HepG2 (cell line): Measurements from ENCODE around the gene HLA-B. TPM values are rescaled to one million over a fixed set of nuclear protein-coding genes. Genes with fewer than 3 reads are reported as not detected.

Source experiments
- ATAC-seq: fragments of 200-7000 bp; cut with Tn5 transposase; 3 replicates; pipeline ENCODE4 v1.9.1; 2020; ENCODE audit warnings: mild to moderate bottlenecking, moderate library complexity
- BruUV-seq: library from RNA; stranded (reverse); fragments of 400-500 nt; replicated peaks from 2 replicates; lab custom pipeline; 2021; lab: Mats Ljungman, UMichigan
- CTCF ChIA-PET: fragments of 300-600 bp; formaldehyde crosslinking; extraction: SDS; loops from one replicate; lab custom pipeline; 2021; ENCODE audit warnings: low total read pairs, inconsistent platforms, low intra/inter-chr PET ratio; lab: Yijun Ruan, JAX
- POLR2A ChIA-PET: fragments of 350-600 bp; sonication (Branson Sonifier 250); formaldehyde crosslinking; loops from one replicate; lab custom pipeline; 2020; ENCODE audit warnings: antibody characterized with exemption, inconsistent platforms; lab: Yijun Ruan, JAX
- DNase-seq: peaks from one replicate; pipeline ENCODE4 v3.0.0-alpha.2; 2015; ENCODE audit warnings: low spot score
- FAIRE-seq: peaks from 3 replicates; lab custom pipeline; 2011; peaks lifted over from hg19 to GRCh38; lab: Jason Lieb, UNC
- H2AFZ ChIP-seq: one replicate; pipeline ENCODE4 v1.6.1; 2011; ENCODE audit warnings: low read length, inconsistent platforms
- H3K27ac ChIP-seq: fragments of 300-600 bp; 3 replicates; pipeline ENCODE4 v1.8.0; 2011; ENCODE audit warnings: mixed run types, mild to moderate bottlenecking, mixed read lengths, low read length, inconsistent platforms; ENCODE audit not compliant: insufficient read depth; ENCODE audit errors: extremely low read length
- H3K27me3 ChIP-seq, 2 experiments: fragments of 200-600 bp in 1 of 2; 2 replicates in 1 of 2; 3 replicates in 1 of 2; pipeline versions ENCODE4 v1.6.0 to v1.8.0; 2011; ENCODE audit warnings: low read length in 2 of 2, mild to moderate bottlenecking in 2 of 2, moderate library complexity in 2 of 2, inconsistent platforms in 1 of 2; ENCODE audit not compliant: insufficient read depth in 2 of 2, control insufficient read depth in 1 of 2
- H3K36me3 ChIP-seq, 2 experiments: fragments of 200-600 bp in 1 of 2; replicated peaks in 1 of 2; 2 replicates in 1 of 2; 3 replicates in 1 of 2; pipeline versions ENCODE4 v1.5.1 to v1.8.0; 2011; ENCODE audit warnings: low read length in 2 of 2, inconsistent platforms in 1 of 2; ENCODE audit not compliant: insufficient read depth in 2 of 2, control insufficient read depth in 1 of 2
- H3K4me1 ChIP-seq: 2 replicates; pipeline ENCODE4 v1.5.1; 2012; ENCODE audit warnings: low read length, inconsistent platforms; ENCODE audit not compliant: insufficient read depth
- H3K4me2 ChIP-seq: 2 replicates; pipeline ENCODE4 v1.6.0; 2011; ENCODE audit warnings: low read depth, low read length, inconsistent platforms
- H3K4me3 ChIP-seq, 3 experiments: fragments of 200-600 bp in 1 of 3; sonication (generic), shearing (Covaris generic) in 1 of 3; replicated peaks in 1 of 3; 2 replicates each; pipeline ENCODE4 v1.5.1; 2011 to 2016; ENCODE audit warnings: low read length in 3 of 3, inconsistent platforms in 2 of 3, low read depth in 2 of 3, mild to moderate bottlenecking in 2 of 3, control low read depth in 1 of 3, mixed read lengths in 1 of 3; ENCODE audit not compliant: insufficient read depth in 1 of 3
- H3K79me2 ChIP-seq: one replicate; pipeline ENCODE4 v1.6.1; 2011; ENCODE audit warnings: low read length, inconsistent platforms; ENCODE audit not compliant: insufficient read depth
- H3K9ac ChIP-seq: 2 replicates; pipeline ENCODE4 v1.6.0; 2011; ENCODE audit warnings: mild to moderate bottlenecking, low read depth, low read length, inconsistent platforms; ENCODE audit not compliant: insufficient read depth
- H3K9me3 ChIP-seq: 2 replicates; pipeline ENCODE4 v1.5.1; 2012; ENCODE audit warnings: mild to moderate bottlenecking, low read length
- H4K20me1 ChIP-seq: 2 replicates; pipeline ENCODE4 v1.6.0; 2011; ENCODE audit warnings: inconsistent platforms, mild to moderate bottlenecking, low read length, moderate library complexity; ENCODE audit not compliant: insufficient read depth
- FOXA1 ChIP-seq, 2 experiments: fragments of 450-650 bp in 1 of 2; sonication (generic) in 1 of 2; formaldehyde crosslinking in 1 of 2; IDR thresholded peaks; 2 replicates each; pipeline versions ENCODE4 v1.4.0 to v1.6.1; 2016 to 2020; ENCODE audit warnings: missing genetic modification reagents in 1 of 2
- FOXA3 ChIP-seq: IDR thresholded peaks from 2 replicates; pipeline ENCODE4 v1.6.1; 2016; ENCODE audit warnings: missing genetic modification reagents, missing compliant biosample characterization
- PATZ1 ChIP-seq: sonication (generic); formaldehyde crosslinking; IDR thresholded peaks from 2 replicates; pipeline ENCODE4 v1.4.0; 2020; ENCODE audit warnings: missing genetic modification reagents
- PHF5A ChIP-seq: IDR thresholded peaks from one replicate; pipeline ENCODE4 v1.6.1; 2018; ENCODE audit warnings: low read depth, missing genetic modification reagents; ENCODE audit not compliant: unreplicated experiment
- TIGD3 ChIP-seq: sonication (generic); formaldehyde crosslinking; IDR thresholded peaks from 2 replicates; pipeline ENCODE4 v1.5.1; 2020; ENCODE audit warnings: mild to moderate bottlenecking, missing genetic modification reagents, borderline replicate concordance
- ZNF253 ChIP-seq: sonication (generic); formaldehyde crosslinking; IDR thresholded peaks from 2 replicates; pipeline ENCODE4 v1.8.0; 2022; ENCODE audit warnings: mild to moderate bottlenecking, missing genetic modification reagents, borderline replicate concordance
- ZNF280D ChIP-seq: sonication (generic); formaldehyde crosslinking; IDR thresholded peaks from 2 replicates; pipeline ENCODE4 v1.5.1; 2020; ENCODE audit warnings: mild to moderate bottlenecking, missing genetic modification reagents
- WGBS: methylation state at CpG from one replicate; pipeline ENCODE4 v1.1.6; 2017; ENCODE audit warnings: low lambda C conversion rate; 5-methylcytosine and 5-hydroxymethylcytosine counted together
- in situ Hi-C: cut with HindIII; loops from 2 replicates; pipeline ENCODE4 v1.10.0; 2017; ENCODE audit warnings: low pct_unique_long_range_greater_than_20kb; ENCODE audit not compliant: extremely low pct_ligation_motif_present
- intact Hi-C: fragments of 100-400 bp; cut with micrococcal nuclease; formaldehyde crosslinking; loops from one replicate; pipeline ENCODE4 v1.10.0; 2022; ENCODE audit not compliant: unreplicated experiment
- polyA plus RNA-seq, 8 experiments: library from polyadenylated mRNA; depleted of rRNA in 3 of 8; stranded (reverse) in 7 of 8; unstranded in 1 of 8; fragments of >200 nt; fragmentation: Illumina TruSeq in 4 of 8; extraction: Trizol in 4 of 8; gene quantifications; 2 replicates each; pipeline versions ENCODE4 v1.2.1 to v1.2.3, GENCODE V29; 2011 to 2016; ENCODE audit warnings: low read depth in 4 of 8, missing spikeins in 1 of 8, mixed read lengths in 1 of 8; ENCODE audit not compliant: insufficient read depth in 1 of 8
- total RNA-seq, 5 experiments: library from RNA; depleted of rRNA; stranded (reverse); fragments of >200 nt; fragmentation: Illumina TruSeq; extraction: Trizol; gene quantifications; 2 replicates each; pipeline ENCODE4 v1.2.3, GENCODE V29; 2016; ENCODE audit warnings: low read depth in 1 of 5

HLA-B gene
- total and polyA plus RNA-seq, 2 of the 13 experiments (the other 11 are each of a cell fraction or from before 2014, with no cell fraction given), result 35.3 to 88.9 TPM

- ChIA-PET CTCF (interaction anchor here (4.9 kb wide), 1 partner anchor 44 kb away, joined by 102 read pairs; no protein-coding TSS in a partner anchor), POLR2A (interaction anchor here (0.8 kb wide), 1 partner anchor 45 kb away, joined by 3 read pairs; no protein-coding TSS in a partner anchor)
- Histone ChIP-seq H3K36me3 (no peaks in the 10 kb centered on the region; a peak in 1 of 5 replicates), H3K4me1 (peaks cover 41% of the 10 kb centered on the region), H3K9me3 (0 out of 2 replicates have a peak, but pooled peaks cover 3% of the 10 kb centered on the region), H3K4me3 (no peak overlapping the region), H3K9ac (no peak overlapping the region), H3K27ac (no peak overlapping the region), H3K4me2 (no peak overlapping the region), H3K27me3 (no peaks in the 10 kb centered on the region; a peak in 1 of 5 replicates), H4K20me1 (no peaks in the 10 kb centered on the region), H2AFZ (no peak overlapping the region), H3K79me2 (peaks cover 24% of the 10 kb centered on the region)
- intact Hi-C loops (no loop called here), in situ Hi-C loops (no loop called here)
- TF ChIP-seq TIGD3 (CRISPR knock-in tag) (no peak), FOXA1 (IDR thresholded peaks at IDR 0.05) (no peak), FOXA1 (CRISPR knock-in tag; IDR thresholded peaks at IDR 0.05) (0 out of 2 replicates have a peak, but pooled peaks have one; percentile 26), FOXA3 (CRISPR knock-in tag) (0 out of 2 replicates have a peak, but pooled peaks have one; percentile 16), PHF5A (no peak), PATZ1 (CRISPR knock-in tag) (0 out of 2 replicates have a peak, but pooled peaks have one; percentile 9), ZNF280D (CRISPR knock-in tag) (peak; percentile 49; the same call in 1 of the 2 replicates), ZNF253 (CRISPR knock-in tag) (peak; percentile 96)
- FAIRE-seq (no peak), DNase-seq (no peak), ATAC-seq (no peak)
- no TSS peak for BruUV-seq
- 84% methylated on average over 10 of the region's 10 CpGs for WGBS
Measured at GRCh38 chr6:31397901-31398525, 41.0 kb upstream of the HLA-B start.
